HG02870 (cell line): ENCODE measurements around the gene MED10.
"Not testable (repeated sequence)": the region's sequence is repeated elsewhere in the genome, so short reads cannot be mapped to it uniquely, and the experiment has no call there.

Source experiments
- ATAC-seq: cut with Tn5 transposase; IDR thresholded peaks from one replicate; pipeline ENCODE4 v1.9.1; 2021; ENCODE audit warnings: mild to moderate bottlenecking, moderate library complexity; ENCODE audit not compliant: unreplicated experiment

Gene MED10

GRCh38 chr5:6376974-6377520 is 1.3 kb downstream of the MED10 start:
- ATAC-seq = no peak

- no peak for ATAC-seq
Observed at GRCh38 chr5:6373081-6373846, 5.1 kb downstream of the MED10 start.

GRCh38 chr5:6372251-6373080 is 5.9 kb downstream of the MED10 start:
- ATAC-seq = no peak

- ATAC-seq = no peak
Observed at GRCh38 chr5:6371079-6371810, 7.1 kb downstream of the MED10 start.

- ATAC-seq = no peak
Observed at GRCh38 chr5:6370580-6370979, 7.8 kb downstream of the MED10 start.

- ATAC-seq = no peak
Observed at GRCh38 chr5:6365977-6366590, 12.3 kb downstream of the MED10 start.

GRCh38 chr5:6365142-6365976 is 13.0 kb downstream of the MED10 start:
- no peak for ATAC-seq

- not testable (repeated sequence) for ATAC-seq
Observed at GRCh38 chr5:6363454-6364011, 14.8 kb downstream of the MED10 start.

- ATAC-seq = no peak
Observed at GRCh38 chr5:6362846-6363245, 15.5 kb downstream of the MED10 start.

- no peak for ATAC-seq
Observed at GRCh38 chr5:6361101-6361500, 17.2 kb downstream of the MED10 start.

GRCh38 chr5:6360323-6361072 is 17.8 kb downstream of the MED10 start:
- ATAC-seq = no peak

- peak; percentile 53 for ATAC-seq
Observed at GRCh38 chr5:6359555-6360322, 18.6 kb downstream of the MED10 start.

GRCh38 chr5:6358434-6358820 is 19.9 kb downstream of the MED10 start:
- no peak for ATAC-seq

- ATAC-seq = not testable (repeated sequence)
Observed at GRCh38 chr5:6357817-6358433, 20.4 kb downstream of the MED10 start.

GRCh38 chr5:6356578-6357164 is 21.7 kb downstream of the MED10 start:
- ATAC-seq = no peak

GRCh38 chr5:6355294-6355693 is 23.1 kb downstream of the MED10 start:
- no peak for ATAC-seq

- no peak for ATAC-seq
Observed at GRCh38 chr5:6354848-6355247, 23.5 kb downstream of the MED10 start.
